ENCODE results near the gene TTLL13.
"Not testable (repeated sequence)": the region's sequence is repeated elsewhere in the genome, so short reads cannot be mapped to it uniquely, and the experiment has no call there.

Gene TTLL13

DNA sequence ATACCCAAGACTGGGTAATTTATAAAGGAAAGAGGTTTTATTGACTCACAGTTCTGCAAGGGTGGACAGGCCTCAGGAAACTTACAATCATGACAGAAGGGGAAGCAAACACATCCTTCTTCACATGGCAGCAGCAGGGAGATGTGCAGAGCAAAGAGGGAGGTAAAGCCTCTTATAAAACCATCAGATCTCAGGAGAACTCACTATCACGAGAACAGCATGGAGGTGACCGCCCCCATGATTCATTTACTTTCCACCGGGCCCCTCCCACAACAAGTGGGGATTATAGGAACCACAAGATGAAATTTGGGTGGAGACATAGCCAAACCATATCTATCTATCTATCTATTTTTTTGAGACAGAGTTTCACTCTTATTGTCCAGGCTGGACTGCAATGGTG, 10.0 kb upstream of the TTLL13 start:
- DNase-seq (ENCODE audit: low read depth, low spot score) = no peak

DNA sequence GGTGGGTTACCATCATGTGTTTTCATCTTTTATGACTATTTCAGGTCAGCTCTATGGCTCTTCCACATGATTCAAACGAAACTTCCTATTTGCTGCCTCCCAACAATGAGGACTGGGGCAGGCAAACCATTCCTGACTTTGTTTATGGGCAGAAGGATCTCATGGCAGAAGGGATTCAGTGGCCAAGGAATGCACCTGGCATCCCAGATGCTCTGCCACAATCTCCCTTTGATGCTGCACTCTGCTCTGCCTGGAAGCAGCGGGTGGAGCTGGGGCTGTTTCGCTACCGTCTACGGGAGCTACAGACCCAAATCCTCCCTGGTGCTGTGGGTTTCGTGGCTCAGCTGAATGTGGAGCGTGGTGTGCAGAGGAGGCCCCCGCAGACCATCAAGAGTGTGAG, 8.5 kb upstream of the TTLL13 start:
- DNase-seq (ENCODE audit: low read depth, low spot score) = no peak

DNA sequence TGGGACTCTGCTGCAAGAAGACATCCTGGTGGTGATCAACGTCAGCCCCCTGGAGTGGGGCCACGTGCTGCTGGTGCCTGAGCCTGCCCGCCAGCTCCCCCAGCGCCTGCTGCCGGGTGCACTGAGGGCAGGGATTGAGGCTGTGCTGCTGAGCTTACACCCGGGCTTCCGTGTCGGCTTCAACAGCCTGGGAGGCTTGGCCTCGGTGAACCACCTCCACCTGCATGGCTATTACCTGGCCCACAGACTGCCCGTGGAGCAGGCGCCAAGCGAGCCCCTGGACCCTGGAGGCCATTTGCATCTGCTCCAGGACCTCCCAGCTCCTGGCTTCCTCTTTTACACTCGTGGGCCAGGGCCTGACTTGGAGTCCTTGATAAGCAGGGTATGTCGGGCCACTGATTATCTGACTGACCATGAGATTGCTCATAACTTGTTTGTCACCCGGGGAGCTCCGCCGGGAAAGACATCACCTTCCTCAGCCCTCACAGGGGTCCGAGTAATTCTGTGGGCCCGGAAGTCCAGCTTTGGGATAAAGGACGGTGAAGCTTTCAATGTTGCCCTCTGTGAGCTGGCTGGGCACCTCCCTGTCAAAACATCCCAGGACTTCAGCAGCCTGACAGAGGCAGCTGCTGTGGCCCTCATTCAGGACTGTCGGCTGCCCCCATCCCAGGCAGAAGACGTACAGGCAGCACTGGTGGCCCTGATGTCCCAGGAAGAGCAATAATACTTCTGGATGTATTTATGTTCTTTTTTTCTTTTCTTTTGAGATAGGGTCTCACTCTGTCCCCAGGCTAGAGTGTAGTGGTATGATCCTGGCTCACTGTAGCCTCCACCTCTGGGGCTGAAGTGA, 7.8 kb upstream of the TTLL13 start:
- DNase-seq (ENCODE audit: low read depth, low spot score) = no peak

DNA sequence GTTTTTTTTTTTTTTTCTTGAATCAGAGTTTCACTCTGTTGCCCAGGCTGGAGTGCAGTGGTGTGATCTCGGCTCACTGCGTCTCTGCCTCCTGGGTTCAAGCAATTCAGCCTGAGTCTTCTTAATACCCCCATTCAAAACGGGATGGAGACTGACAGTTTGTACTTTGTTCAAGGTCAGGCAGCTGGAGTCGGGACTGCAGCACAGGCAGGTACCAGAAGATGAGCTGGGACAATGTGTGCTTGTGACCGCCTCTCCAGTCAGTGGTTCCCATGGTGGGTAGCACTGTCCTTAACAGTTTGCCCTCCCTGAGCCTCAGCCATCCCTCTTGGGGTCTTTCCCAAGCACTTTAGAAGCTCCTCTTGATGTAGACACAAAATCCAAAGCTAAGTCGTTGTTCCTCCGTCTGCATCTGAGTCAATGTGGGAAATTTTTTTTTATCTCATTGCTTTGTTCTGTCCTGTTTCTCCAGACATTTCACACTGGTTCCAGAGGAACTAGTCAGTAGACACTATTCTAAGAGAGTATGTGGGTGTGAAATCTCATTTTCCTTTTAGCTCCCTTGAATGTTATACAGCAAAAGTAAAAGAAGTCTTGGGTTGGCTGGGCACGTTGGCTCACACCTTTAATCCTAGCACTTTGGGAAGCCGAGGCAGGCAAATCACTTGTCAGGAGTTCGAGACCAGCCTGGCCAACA, 5.3 kb upstream of the TTLL13 start:
- no peak for DNase-seq (ENCODE audit: low read depth, low spot score)

DNA sequence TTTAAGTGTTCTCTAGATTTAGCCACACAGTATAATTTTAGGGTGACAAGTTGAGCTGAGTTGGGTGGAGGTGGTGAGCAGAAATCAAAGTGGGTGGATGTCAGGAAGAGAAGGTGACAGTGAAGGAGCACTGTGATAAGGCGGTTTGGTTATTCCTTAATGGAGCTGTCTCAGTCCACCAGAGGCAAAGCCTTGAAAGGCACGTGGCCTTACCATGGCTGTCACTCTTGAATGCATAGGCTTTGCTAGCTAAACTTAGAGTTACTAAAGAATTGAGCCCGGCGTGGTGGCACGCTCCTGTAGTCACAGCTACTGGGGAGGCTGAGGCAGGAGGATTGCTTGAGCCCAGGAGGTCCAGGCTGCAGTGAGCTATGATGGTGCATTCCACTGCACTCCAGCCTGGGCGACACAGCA, 560 bp upstream of the TTLL13 start:
- no peak for DNase-seq (ENCODE audit: low read depth, low spot score)

DNA sequence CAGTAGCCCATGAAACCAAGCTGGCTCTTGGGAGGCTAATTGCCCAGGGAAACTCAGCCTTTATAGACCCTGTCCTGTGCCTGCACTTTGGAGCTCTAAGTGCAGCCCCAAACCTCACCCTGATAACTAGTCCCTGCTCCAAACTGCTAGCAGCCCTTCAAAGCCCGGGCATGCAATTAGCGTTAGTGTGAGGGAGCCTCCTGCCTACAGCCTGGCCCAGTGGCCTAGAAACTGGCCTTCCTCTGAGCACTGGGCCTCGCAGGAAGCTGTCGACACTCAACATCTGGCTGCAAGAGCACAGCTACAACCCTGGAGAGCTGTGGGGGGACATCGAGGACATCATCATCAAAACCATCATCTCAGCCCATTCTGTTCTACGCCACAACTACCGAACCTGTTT, 8.4 kb downstream of the TTLL13 start:
- DNase-seq (ENCODE audit: low read depth, low spot score) = no peak

DNA sequence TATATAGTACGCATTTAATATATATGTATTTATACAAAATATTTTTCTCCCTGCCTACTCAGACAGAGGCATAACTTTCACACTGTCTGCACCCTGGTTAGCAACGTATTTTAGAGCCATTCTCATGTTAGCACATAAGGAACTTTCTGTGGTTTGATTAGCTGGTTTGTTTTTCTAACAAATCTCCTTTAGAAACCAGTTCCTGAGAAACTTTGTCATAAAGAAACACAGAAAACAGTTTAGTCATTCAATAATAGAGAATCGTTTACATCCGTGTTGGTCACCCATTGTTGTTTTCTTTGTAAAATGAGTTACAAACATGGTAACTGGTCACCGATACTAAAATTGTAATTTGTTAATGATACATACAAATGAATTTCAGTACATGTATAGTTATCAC, 10.2 kb downstream of the TTLL13 start:
- no peak for DNase-seq (ENCODE audit: low read depth, low spot score)

DNA sequence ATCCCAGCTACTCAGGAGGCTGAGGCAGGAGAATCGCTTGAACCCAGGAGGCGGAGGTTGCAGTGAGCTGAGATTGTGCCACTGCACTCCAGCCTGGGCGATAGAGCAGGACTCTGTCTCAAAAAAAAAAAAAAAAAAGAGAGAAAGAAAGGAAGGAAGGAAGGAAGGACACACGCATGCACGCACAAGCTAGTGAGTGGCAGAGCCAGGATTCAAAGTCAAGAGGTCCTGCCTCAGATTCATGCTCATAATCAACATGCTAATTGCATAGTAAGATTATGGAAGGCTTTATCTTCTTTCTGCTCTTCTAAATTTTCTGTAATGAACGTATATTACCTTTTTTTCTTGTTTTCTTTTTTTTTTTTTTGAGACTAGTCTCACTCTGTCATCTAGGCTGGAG, 11.4 kb downstream of the TTLL13 start:
- not testable (repeated sequence) for DNase-seq (ENCODE audit: low read depth, low spot score)

DNA sequence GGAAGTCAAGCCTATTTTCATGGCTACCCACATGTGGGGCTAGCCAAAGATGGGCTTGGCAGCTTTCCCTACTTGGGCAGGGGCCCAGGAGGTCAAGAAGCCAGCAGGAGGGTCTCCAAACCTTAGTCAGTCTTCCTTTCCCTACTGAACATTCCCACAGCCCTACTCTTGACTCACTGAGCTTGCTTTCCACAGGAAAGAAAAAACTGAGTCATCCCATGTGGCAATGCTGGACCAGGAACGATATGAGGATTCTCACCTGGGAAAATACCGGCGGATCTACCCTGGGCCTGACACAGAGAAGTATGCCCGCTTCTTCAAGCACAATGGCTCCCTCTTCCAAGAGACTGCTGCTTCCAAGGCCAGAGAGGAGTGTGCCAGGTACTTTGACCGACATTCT, 12.5 kb downstream of the TTLL13 start:
- DNase-seq (ENCODE audit: low read depth, low spot score) = no peak

DNA sequence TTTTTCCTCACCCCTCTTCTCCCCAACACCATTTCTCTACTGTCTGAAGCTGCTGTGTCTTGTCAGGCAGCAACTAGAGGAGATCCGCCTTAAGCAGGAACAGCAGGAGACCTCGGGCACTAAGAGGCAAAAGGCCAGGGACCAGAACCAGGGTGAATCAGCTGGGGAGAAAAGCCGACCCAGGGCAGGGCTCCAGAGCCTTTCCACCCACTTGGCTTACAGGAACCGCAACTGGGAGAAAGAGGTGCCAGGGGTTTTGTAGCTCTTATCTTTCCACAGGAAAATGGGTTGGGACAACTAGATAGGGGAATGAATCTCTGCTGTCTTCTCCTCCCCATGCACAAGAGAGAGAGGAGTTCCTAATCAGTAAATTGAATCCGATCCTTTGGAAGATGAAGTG, 13.1 kb downstream of the TTLL13 start:
- DNase-seq (ENCODE audit: low read depth, low spot score) = no peak

DNA sequence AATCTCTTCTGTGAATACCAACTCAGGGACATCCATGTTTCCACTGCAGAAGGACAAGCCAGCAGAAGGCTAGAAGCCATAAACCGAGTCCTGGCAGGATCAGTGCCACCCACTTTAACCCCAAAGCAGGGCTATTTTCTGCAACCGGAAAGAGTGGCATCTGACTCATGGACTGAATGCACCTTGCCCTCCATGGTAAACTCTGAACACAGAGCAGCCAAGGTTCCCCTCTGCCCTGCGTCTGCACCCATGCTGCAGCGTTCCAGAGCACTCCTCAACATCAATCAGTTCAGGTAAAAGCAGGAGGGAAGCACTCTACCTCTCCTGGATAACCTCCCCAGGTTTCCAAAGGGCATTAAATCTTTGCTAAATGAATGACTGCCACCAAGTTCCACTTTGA, 15.3 kb downstream of the TTLL13 start:
- no peak for DNase-seq (ENCODE audit: low read depth, low spot score)

DNA sequence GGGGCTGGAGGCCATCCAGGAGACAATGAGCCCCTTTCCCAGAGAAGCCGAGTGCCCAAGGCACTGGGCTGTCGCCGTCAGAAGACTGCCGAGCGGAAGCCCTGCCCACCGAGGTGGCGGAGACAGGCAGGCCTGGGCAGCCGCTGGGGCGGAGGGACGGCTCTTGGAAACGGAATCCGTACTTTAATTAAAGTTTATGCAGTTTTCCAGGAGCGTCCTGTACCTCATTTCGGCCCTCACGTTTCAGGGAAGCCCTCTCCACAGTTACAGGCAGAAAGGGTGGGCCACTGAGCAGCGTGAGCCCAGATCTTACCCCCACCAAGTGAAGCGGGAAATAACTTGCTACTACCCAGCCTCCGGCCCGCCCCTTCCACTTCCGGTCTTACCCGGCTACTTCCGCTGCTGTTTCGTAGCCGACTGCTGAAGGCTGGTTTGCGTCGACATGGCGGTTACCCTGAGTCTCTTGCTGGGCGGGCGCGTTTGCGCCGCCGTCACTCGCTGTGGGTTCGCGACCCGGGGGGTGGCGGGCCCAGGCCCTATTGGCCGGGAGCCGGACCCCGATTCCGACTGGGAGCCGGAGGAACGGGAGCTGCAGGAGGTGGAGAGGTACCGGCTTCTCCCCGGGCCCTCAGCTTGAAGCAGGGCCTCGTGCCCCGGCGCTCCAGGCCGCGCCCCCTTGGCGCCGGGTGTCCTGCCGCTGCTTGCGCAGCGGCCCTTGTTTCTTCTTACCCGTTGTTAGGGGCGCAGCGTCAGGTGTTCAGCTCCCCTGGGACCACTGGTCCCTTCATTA, 16.1 kb downstream of the TTLL13 start, which contains the start of gene NGRN:
TSS of gene NGRN (plus strand) at position 402 of the 790 bp plus-strand sequence. CDS start at position 443, 41 bp downstream.
- peak; percentile 67 for DNase-seq (ENCODE audit: low read depth, low spot score)

DNA sequence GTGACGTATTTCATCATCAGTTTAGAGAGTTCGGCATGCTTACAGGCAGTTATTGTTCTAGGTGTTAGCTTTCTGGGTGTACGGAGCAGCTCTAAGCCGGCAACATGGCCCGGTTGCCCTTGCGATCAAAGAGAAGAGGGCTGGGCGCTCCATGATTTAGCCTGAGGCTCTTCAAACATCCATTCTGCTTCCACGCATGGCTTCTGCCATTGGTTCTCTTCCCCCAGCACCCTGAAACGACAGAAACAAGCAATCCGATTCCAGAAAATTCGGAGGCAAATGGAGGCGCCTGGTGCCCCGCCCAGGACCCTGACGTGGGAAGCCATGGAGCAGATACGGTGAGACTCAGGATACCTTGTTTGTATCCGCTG, 16.7 kb downstream of the TTLL13 start:
- DNase-seq (ENCODE audit: low read depth, low spot score) = no peak

DNA sequence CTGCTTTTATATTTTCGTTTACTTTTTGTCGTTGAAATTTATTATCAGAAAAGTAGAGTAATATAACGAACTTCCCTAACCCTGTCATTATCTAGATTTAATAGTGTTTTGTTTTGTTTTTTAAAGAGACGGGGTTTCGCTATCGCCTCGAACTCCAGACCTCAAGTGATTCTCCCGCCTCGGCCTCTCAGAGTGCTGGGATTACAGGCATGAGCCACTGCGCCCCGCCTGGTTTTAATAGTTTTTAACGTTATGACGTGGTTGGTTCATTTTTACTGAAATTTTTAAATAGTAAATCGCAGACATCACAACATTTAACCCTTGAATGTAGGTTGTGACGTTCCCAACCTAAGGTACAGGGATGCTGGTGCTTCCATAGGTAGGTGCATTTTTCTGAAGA, 17.1 kb downstream of the TTLL13 start:
- DNase-seq (ENCODE audit: low read depth, low spot score) = no peak

DNA sequence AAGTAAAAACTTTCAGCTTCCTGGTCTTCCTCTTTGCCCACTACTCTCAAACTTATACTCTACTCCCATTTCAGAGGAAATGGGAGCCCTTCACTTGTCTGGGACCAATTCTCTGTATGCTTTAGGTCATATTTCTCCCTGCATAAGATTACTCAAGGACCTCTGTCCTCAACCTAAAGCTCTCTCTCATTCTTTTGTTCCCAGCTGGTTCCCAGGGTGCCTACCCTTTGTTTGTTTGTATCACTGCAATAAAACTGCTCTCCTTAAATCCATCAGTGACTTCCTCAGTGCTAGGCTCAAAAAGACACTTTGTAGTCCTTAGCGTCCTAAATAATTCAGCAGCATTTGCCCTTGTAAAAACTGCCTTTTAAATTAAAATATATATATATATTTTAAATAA, 19.1 kb downstream of the TTLL13 start:
- DNase-seq (ENCODE audit: low read depth, low spot score) = no peak

DNA sequence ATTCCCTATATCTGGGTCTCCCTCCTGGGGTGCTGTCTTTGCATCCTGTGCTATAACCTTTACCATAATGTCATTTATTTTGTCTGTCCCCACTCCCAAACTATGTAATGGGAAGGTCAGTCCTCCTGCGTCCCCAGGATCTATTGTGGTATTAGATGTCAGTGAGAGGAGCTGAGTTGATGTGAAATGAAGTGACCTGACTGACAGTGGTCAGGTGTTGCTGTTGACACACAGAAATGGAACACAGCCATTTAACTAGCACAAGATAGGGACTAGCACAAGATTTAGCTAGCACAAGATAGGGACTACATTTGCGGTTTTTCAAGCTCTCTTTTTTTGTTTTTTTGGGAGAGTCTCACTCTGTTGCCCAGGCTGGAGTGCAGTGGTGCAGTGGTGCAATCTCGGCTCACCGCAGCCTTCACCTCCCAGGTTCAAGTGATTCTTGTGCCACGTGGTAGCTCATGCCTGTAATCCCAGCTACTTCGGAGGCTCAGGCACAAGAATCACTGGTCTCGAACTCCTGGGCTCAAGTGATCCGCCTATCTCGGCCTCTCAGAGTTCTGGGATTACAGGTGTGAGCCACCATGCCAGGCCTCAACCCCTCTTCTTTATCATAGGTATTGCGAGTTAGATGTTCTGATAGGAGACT, 21.3 kb downstream of the TTLL13 start:
- DNase-seq (ENCODE audit: low read depth, low spot score) = no peak

DNA sequence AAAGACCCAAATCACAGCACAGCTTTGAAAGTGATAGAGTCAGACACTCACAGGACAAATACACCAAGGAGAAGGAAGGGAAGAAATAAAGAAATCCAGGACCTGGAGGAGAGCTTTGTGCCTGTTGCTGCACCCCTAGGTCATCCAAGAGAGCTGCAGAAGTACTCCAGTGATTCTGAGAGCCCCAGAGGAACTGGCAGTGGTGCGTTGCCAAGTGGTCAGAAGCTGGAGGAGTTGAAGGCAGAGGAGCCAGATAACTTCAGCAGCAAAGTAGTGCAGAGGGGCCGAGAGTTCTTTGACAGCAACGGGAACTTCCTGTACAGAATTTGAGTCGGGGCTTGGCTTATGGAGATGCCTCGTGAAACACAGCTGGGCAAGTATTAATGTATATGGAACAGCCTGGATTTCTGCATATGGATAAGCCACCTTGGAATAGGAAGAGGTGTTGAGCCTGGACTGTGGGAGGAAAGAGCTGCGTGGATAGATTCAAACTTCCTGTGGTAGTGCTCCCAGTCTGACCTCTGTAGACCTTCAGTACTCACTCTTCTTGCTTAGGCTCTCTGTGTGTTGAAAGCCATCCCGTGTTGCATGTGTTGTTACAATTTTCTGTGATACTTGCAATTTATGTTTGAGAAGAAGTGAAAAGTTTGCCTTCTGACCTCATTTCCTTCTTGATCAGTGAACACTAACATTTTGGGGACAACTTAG, 22.3 kb downstream of the TTLL13 start:
- DNase-seq (ENCODE audit: low read depth, low spot score) = no peak

DNA sequence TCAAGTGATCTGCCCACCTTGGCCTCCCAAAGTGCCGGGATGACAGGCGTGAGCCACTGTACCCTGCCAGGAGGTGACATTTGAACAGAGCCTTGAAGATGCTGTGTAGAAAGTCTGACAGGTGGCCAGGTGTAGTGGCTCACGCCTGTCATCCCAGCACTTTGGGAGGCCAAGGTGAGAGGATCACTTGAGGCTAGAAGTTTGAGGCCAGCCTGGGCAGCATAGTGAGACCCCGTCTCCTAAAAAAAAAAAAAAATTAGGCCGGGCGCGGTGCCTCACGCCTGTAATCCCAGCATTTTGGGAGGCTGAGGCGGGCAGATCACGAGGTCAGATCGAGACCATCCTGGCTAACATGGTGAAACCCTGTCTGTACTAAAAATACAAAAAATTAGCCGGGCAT, 29.1 kb downstream of the TTLL13 start:
- DNase-seq (ENCODE audit: low read depth, low spot score) = not testable (repeated sequence)

DNA sequence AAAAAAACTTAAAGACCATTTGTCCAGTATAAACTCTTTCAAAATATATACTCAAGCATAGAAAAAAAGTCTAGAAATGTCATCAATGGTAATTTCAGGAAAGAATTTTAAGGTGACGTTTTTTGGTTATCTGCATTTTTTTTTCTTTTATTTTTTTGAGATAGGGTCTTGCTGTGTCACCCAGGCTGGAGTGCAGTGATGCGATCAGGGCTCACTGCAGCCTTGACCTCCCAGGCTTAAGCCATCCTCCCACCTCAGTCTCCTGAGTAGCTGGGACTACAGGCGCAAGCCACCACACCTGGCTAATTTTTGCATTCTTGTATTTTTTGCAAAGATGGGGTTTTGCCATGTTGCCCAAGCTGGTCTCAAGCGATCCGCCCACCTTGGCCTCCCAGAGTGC, 31.4 kb downstream of the TTLL13 start:
- not testable (repeated sequence) for DNase-seq (ENCODE audit: low read depth, low spot score)

DNA sequence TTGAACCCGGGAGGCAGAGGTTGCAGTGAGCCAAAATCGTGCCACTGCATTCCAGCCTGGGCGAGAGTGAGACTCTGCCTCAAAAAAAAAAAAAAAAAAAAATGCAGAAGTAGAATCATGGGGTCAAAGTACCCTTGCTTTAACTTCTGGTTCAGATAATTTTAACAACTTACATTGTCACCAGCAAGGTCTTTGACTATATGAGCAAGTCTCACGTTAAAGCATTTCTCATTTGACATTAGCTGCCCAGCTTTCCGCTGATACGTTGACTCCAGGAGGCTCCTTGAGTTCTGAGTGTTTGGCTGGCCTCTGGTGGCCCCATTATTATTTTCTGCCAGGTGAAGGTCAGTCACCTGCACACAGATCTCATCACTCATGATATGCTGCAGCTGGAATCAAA, 32.3 kb downstream of the TTLL13 start:
- DNase-seq (ENCODE audit: low read depth, low spot score) = not testable (repeated sequence)

DNA sequence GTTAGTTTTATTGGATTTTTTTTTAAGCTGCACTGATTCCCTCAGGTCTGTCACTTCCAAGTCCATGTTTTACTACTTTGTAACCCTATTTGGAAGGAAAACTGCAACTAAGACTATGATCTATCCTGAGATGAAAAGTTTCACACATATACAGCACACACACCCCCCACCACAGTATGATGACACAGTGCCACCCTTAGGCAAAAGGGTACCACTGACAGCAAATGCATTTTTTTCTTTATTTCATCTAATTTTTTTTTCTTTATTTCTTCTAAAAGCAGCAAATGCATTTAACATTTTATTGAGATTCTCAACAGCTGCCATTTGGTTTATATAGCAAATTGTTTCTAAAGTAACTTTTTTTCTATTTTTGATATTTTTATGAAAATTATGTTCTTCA, 37.3 kb downstream of the TTLL13 start:
- DNase-seq (ENCODE audit: low read depth, low spot score) = no peak
